Epidermal melanocyte (primary cell): Measurements from ENCODE around the gene IFITM1.
"Not testable (repeated sequence)": the region's sequence is repeated elsewhere in the genome, so short reads cannot be mapped to it uniquely, and the experiment has no call there.

ENCODE experiments used
- DNase-seq: peaks from one replicate; pipeline ENCODE4 v3.0.0; 2011; ENCODE audit warnings: low spot score; ENCODE audit not compliant: insufficient read length

Gene IFITM1

DNA sequence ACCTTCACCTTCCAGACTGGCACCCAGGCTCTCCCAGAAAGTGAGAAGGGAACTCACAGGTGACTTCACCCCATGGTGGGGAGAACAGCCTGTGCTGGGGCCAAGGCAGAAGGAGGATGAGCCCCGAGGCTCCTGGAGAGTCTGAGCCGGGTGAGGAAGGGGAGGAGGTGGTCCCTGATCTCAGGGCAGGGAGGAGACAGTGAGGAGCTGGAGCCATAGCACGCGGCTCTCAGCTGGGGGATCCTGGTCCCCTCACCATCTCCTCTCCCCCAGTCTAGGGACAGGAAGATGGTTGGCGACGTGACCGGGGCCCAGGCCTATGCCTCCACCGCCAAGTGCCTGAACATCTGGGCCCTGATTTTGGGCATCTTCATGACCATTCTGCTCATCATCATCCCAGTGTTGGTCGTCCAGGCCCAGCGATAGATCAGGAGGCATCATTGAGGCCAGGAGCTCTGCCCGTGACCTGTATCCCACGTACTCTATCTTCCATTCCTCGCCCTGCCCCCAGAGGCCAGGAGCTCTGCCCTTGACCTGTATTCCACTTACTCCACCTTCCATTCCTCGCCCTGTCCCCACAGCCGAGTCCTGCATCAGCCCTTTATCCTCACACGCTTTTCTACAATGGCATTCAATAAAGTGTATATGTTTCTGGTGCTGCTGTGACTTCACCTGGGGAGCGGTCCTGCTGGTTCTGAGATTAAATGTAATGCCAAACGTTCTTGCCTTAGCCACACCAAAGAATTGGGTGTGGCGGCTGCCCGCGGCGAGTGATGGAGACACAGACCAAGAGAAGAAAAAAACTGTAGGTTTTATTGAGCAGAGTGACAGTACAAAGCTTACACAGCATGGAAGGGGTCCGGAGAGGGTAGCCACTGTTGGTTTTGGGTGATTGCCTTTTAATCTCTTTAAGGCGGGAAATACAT is 4.8 kb upstream of the IFITM1 start:
- DNase-seq = not testable (repeated sequence)

DNA sequence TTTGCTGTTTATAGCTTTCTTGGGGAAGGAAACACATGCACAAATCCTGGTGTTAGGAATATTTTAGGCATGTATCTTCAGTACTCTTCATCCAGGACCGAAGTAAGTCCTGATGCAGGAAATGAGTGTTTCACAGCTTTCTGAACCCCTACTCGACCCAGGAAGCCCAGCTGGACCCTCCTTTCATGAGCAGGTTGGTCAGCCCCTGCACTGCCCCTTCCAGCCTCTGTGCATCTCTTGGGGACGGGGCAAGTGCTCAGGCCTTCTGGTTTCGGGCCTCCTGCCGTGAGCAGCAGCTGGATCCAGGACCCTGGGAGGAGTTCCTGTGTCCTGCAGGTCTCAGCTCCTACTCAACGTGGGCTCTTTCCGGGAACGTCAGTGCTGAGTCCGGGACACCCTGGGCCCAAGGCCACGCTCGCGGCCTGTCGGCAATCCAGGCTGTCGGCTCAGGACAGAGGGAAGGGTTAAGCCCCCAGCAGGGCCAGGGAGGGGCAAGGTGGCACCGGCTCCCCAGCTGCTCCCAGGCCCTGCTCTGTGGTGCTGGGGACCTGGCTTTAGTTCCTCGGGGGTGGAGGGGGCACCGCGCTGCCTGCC is 3.8 kb upstream of the IFITM1 start:
- DNase-seq = not testable (repeated sequence)

DNA sequence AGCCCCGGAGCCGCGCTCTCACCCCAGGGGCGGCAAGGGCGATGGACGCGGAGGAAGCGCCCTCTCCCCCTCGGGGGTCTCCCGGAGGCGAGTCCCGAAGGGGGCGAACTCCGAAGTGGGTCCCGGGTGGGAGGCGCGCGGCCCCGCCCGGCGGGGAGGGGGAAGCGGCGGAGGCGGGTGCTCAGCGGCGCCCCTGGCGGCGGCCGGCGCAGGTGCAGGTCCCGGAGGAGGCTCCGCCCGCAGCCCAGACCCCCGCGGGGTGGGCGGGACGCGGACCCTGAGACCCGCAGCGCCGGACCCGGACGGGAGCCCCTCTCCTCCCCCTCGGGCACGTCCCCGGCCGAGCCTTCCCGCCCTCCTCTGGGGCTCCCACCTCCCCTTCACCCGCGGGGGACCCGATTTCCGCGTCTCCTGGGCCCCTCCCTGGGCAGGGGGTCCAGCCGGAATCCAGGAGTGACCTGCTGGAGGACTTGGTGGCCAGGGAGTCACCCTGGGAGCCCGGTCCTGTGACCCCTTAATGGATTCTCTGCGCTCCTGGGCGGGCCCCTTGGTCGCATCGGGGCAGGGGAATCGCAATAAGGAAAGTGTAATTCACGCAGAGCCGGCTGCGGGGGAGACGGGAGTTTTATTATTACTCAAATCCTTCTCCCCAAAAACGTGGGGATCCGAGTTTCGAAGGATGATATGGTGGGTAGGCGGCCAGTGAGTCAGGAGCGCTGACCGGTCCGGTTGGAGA is 2.7 kb upstream of the IFITM1 start:
- not testable (repeated sequence) for DNase-seq

DNA sequence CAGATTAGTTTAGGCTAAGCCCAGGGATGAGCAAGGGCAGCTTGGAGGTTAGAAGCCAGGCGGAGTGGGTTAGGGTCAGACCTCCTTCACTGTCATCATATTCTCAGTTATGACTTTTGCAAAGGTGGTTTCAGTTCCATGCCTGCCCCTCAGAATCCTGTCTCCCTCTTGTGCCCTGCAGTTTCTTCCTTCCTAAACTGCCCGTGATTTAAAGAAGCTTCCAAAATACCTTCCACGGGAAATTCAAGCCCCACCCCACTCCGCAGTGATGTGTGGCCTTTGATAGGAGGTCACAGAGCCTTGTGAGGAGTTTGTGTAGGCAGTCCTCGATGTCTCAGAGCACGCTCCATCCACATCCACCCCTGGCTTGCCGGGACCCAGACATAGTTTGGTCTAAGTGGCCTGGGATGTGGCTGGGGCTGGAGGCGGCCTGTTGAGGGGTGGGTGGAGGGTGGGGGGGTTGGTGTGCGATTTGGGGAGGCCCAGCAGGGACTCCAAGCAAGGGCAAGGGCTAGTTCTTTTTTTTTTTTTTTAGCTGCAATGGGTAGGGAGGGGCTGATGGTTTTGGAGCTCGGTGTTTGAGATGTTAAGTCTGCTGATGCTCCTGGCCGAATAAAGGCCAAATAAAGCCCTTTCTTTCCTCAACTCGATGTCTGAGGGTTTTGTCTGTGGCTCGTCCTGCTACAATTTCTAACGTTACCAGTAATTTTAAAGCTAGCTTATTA is 1.6 kb upstream of the IFITM1 start:
- DNase-seq = no peak

DNA sequence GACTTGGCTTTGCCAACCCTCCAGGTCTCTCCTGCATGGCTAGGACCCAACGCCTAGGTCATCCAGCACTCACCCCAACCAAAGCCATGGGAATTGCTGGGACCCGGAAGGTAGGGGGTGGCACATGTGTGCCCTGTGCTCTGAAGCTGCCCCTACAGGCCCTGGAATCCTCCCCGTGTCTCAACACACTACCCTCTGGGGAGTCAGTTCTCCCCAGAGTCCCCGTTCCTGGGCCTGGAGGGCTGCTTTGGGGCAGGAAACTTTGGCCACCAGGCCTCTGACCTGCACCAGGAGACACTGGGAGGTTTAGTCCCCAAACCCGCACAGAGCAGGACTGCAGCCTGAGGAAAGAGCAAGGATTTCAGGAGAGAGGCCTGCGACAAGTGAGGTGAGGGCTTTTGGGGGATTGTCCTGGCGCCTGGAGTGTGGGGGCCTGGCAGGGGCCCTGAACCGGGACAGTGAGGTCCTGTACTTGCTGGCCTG is 495 bp upstream of the IFITM1 start:
- DNase-seq = no peak

DNA sequence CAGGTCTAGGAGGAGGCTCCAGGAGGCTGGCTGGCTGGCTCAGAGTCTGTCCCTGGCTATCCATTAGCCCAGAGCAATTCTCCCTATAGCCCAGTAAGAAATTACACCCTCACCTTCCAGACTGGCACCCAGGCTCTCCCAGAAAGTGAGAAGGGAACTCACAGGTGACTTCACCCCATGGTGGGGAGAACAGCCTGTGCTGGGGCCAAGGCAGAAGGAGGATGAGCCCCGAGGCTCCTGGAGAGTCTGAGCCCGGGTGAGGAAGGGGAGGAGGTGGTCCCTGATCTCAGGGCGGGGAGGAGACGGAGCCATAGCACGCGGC is 675 bp downstream of the IFITM1 start:
- DNase-seq = not testable (repeated sequence)

DNA sequence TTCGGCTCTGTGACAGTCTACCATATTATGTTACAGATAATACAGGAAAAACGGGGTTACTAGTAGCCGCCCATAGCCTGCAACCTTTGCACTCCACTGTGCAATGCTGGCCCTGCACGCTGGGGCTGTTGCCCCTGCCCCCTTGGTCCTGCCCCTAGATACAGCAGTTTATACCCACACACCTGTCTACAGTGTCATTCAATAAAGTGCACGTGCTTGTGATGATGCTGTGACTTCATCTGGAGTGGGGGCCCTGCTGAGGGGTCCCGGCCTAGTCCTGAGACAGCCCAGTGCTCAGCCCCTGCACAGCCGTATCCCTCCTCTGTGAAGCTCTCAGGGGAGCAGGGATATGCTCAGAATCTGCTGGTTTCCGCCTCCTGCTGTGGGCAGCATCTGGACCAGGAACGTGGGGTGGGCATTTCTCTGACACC is 1.2 kb downstream of the IFITM1 start:
- DNase-seq = no peak

DNA sequence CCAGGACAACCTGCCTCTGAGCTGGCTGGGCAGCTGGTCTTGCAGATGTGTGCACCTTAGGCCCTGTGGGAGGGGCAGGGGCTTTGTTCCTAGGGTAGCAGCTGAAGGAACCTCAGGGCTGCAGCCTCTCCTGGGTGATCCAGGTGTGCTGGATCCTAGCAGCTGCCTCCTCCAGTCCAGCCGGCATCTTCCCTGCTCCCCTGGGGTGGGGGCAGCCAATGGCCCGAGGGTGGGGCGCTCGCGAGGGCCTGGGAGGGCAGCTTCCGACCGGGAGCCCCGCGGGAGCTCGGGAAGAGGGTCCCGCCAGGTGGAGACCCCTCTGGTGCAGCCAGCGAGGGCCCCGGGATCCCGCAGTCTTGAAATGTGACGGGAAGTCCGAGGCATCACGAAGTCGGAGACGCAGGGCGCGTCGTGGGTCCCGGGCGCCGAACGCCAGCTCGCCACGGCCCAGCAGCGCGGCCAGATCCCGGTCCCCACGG is 1.7 kb downstream of the IFITM1 start:
- no peak for DNase-seq

DNA sequence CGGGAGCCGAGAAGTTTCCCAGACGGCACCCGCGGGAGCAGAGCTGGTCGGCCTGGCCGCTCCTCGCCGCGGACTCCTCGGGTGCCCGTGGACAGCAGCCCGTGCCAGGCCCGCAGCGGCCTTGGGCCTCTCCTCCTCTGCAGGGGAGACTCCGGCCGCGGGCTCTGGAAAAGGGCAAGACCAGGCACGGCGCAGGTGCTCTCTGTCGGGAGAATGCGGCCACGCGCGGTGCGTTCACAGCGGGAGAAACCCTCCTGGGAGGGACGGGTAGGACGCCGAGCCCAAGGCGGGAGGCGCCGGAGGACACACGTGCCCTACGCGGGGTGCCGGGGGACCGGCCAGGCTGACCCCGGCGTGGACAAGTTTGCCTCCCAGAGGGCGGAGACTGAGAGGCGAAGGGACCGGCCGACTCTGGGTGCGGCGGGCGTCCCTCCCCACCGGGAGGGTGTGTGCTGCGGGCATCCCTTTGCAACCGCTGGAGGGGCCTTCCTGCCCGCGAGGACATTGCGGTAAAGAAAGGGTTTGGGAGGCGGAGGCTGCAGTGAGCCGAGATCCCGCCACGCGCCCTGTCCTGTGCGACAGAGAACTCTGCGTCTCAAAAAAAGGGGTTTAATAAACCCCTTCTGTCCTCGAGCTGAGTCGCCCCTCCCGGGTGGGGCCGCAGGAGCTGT is 2.3 kb downstream of the IFITM1 start:
- peak; percentile 13 for DNase-seq

DNA sequence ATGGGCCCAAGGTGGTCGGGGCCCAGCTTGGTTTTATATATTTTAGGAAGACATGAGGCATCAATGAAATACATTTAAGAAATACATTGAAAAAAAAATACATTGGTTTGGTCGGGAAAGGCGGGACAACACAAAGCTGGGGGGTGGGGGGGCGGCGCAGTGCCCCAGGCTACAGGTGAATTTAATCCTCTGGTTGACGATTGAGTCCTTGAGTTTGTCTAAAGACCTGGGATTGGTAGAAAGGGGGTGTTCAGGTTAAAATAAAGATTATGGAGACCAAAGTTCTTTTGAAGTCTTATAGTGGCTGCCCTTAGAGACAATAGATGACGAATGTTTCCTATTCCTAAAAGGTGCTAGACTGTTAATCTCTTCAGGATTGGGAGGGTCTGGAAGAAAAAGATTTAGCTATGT is 3.1 kb downstream of the IFITM1 start:
- DNase-seq = peak; percentile 5

DNA sequence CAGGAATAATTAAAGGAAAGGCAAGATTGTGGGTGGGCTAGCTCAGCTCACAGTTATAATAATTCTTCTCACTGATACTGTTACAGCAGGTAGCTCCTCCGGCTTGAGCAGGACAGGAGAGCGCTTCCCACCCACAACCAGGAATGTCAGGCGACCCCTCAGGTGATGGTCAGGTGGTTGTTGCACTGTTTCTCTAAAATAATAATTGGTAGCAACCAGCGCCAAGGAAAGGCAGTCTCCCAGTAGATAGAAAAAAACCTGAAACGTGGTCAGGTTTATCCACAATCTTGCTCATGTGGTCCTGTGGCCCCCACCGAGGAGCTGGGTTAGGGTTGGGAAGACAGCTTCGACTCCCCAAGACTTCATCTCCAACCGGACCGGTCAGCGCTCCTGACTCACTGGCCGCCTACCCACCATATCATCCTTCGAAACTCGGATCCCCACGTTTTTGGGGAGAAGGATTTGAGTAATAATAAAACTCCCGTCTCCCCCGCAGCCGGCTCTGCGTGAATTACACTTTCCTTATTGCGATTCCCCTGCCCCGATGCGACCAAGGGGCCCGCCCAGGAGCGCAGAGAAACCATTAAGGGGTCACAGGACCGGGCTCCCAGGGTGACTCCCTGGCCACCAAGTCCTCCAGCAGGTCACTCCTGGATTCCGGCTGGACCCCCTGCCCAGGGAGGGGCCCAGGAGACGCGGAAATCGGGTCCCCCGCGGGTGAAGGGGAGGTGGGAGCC is 4.0 kb downstream of the IFITM1 start:
- peak; percentile 13 for DNase-seq

DNA sequence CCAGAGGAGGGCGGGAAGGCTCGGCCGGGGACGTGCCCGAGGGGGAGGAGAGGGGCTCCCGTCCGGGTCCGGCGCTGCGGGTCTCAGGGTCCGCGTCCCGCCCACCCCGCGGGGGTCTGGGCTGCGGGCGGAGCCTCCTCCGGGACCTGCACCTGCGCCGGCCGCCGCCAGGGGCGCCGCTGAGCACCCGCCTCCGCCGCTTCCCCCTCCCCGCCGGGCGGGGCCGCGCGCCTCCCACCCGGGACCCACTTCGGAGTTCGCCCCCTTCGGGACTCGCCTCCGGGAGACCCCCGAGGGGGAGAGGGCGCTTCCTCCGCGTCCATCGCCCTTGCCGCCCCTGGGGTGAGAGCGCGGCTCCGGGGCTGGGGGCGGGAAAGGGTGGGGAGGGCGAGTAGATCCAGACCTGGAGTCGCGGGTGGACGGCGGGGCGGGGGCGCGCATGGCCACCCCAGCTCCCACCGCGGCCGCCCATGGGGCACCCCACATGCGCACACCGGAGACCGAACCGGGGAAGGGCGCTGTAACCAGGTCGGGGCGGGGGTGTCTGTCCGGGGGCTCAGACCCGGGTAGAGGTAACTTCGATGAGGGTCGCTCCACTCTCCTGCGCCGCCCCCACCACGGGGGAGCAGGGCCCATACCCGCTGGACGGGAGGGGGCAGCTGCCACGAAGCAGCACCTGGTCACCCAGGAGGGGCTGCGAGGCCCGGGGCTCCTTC is 4.7 kb downstream of the IFITM1 start:
- DNase-seq = not testable (repeated sequence)

DNA sequence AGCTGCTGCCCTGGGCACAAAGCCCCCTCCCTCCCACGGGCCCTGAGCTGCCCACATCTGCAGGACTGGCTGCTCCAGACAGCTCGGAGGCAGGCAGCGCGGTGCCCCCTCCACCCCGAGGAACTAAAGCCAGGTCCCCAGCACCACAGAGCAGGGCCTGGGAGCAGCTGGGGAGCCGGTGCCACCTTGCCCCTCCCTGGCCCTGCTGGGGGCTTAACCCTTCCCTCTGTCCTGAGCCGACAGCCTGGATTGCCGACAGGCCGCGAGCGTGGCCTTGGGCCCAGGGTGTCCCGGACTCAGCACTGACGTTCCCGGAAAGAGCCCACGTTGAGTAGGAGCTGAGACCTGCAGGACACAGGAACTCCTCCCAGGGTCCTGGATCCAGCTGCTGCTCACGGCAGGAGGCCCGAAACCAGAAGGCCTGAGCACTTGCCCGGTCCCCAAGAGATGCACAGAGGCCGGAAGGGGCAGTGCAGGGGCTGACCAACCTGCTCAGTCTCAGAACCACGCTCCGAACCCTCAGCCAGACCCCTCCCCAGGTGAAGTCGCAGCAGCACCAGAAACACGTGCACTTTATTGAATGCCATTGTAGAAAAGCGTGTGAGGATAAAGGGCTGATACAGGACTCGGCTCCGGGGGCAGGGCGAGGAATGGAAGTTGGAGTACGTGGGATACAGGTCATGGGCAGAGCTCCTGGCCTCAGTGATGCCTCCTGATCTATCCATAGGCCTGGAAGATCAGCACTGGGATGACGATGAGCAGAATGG is 5.5 kb downstream of the IFITM1 start:
- DNase-seq = not testable (repeated sequence)

DNA sequence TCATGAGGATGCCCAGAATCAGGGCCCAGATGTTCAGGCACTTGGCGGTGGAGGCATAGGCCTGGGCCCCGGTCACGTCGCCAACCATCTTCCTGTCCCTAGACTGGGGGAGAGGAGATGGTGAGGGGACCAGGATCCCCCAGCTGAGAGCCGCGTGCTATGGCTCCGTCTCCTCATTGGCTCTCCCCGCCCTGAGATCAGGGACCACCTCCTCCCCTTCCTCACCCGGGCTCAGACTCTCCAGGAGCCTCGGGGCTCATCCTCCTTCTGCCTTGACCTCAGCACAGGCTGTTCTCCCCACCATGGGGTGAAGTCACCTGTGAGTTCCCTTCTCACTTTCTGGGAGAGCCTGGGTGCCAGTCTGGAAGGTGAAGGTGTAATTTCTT is 6.0 kb downstream of the IFITM1 start:
- not testable (repeated sequence) for DNase-seq

DNA sequence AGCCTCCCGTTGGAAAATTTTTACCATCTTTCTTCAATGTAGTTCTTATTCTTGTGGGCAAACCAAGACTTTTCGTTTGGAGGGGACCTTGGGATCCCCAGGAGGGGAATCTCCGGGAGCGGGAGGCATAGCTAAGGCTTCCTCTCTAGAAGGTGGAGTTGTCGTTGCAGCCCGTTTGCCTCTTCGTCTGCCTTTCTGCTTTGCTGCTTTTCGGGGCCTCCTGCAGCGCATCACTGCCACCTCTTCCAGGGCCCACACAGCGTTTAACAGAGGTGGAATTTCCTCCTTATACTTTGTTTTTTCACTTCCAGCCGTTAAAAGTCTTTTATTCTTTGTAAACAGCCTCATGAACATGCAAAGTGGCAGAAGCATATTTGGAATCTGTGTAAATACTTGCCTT is 10.3 kb downstream of the IFITM1 start:
- no peak for DNase-seq

DNA sequence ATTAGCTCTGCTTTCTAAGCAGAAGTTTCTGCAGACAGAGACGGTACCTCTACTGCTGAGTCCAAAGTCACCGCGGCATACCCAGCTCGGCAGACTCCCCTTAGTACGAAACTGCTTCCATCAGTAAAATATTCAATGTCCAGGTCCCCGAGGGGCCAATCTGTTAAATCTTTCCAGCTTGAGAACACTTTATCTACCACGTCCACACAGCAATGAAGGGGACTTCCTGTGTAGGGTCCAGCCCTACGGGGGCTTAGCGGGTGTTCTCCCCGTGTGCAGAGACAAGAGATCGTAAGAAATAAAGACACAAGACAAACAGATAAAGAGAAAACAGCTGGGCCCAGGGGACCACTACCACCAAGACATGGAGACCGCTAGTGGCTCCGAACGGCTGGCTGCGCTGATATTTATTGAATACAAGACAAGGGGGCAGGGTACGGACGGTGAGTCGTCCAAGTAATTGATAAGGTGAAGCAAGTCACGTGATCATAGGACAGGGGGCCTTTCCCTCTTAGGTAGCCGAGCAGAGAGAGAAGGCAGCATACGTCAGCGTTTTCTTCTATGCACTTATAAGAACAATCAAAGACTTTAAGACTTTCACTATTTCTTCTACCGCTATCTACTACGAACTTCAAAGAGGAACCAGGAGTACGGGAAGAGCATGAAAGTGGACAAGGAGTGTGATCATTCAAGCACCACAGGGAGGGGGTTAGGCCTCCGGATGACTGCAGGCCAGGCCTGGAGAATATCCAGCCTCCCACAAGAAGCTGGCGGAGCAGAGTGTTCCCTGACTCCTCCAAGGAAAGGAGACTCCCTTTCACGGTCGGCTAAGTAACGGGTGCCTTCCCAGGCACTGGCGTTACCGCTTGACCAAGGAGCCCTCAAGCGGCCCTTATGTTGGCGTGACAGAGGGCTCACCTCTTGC is 11.0 kb downstream of the IFITM1 start:
- DNase-seq = not testable (repeated sequence)

DNA sequence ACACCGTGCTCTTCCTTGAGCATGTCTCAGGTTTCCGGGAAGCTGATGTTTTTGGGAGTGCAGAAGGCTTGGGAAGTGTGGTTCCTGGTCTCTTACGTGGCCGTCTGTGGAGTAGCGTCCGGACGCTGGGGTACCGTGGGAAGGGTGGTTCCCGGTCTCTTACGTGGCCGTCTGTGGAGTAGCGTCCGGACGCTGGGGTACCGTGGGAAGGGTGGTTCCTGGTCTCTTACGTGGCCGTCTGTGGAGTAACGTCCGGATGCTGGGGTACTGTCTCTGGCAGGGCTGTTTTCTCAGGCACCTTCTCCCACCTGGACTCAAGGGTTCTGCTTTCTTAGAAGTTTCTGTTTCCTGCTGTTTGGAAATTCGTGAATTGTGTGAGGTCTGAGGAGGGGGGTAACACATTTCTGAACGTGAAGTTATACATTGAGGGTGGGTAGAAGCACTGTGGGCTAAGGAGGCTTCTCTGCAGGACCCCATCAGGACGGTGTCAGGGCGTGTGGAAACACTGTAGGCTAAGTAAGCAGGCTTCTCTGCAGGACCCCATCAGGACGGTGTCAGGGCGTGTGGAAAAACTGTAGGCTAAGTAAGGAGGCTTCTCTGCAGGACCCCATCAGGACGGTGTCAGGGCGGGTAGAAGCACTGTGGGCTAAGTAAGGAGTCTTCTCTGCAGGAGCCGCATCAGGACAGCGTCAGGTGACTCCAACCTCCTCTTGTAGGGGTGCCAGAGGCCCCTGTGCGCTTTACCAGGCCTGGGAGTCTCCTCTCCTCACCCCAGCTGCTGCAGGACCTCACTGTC is 12.2 kb downstream of the IFITM1 start:
- no peak for DNase-seq
